22Rv1 (cell line): ENCODE results near the gene ARL14.

Experiments used
- ZFX ChIP-seq: fragments of 450-650 bp; IDR thresholded peaks from 2 replicates; pipeline ENCODE4 v1.6.1; 2017; ENCODE audit warnings: antibody characterized with exemption, borderline replicate concordance
- TF ChIP-seq, protein P1 (sequence below): fragments of 450-650 bp; IDR thresholded peaks from 2 replicates; pipeline ENCODE4 v1.5.1; 2017; ENCODE audit warnings: mild to moderate bottlenecking

DNA sequence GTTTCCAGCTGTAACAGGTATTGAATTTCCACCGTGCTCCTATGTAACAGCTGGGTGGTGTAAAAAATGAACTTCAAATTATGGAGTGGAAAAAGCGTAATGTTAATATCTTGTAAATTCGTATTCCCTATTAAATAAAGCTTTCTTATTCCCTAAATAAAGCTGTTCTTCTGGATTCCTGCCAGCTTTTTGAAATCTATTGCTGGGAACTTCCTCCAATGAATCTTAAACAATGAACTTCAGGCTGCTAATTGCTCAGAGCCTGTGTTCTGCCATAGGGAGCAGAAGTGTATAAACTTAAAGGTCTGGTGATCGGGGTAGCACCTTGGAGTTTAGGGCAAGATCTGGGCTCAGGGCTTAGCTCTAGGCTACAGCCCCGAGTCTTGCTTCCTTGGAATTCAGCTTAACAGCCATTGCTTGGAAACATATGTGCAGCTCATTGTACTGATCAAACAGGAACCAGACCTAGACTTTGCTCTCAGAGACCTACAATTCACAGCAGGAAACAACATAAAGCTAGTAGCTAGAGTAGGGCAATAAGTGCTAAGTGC lies 1.4 kb downstream of the ARL14 start:
- TF ChIP-seq, protein P1, sequence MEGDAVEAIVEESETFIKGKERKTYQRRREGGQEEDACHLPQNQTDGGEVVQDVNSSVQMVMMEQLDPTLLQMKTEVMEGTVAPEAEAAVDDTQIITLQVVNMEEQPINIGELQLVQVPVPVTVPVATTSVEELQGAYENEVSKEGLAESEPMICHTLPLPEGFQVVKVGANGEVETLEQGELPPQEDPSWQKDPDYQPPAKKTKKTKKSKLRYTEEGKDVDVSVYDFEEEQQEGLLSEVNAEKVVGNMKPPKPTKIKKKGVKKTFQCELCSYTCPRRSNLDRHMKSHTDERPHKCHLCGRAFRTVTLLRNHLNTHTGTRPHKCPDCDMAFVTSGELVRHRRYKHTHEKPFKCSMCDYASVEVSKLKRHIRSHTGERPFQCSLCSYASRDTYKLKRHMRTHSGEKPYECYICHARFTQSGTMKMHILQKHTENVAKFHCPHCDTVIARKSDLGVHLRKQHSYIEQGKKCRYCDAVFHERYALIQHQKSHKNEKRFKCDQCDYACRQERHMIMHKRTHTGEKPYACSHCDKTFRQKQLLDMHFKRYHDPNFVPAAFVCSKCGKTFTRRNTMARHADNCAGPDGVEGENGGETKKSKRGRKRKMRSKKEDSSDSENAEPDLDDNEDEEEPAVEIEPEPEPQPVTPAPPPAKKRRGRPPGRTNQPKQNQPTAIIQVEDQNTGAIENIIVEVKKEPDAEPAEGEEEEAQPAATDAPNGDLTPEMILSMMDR = no peak
- TF ChIP-seq ZFX = no peak
